IPS-15b (cell line): ENCODE results near the gene TARM1.
A peak's percentile ranks its signal among the peaks of the same experiment; 100 is the strongest.

Source experiments
- H3K27me3 ChIP-seq: one replicate; pipeline ENCODE4 v1.6.1; 2013; ENCODE audit warnings: low read length; ENCODE audit not compliant: control insufficient read depth, insufficient read depth
- H3K36me3 ChIP-seq: one replicate; pipeline ENCODE4 v1.6.1; 2013; ENCODE audit warnings: low read length; ENCODE audit not compliant: control insufficient read depth, insufficient read depth
- H3K4me1 ChIP-seq: one replicate; pipeline ENCODE4 v1.6.1; 2013; ENCODE audit warnings: mild to moderate bottlenecking, low read length; ENCODE audit not compliant: control insufficient read depth, insufficient read depth
- H3K4me3 ChIP-seq: one replicate; pipeline ENCODE4 v1.5.1; 2013; ENCODE audit warnings: low read depth, low read length
- H3K9ac ChIP-seq: one replicate; pipeline ENCODE4 v1.6.1; 2013; ENCODE audit warnings: low read depth, mild to moderate bottlenecking, low read length
- H3K9me3 ChIP-seq: one replicate; pipeline ENCODE4 v1.6.1; 2013; ENCODE audit warnings: mild to moderate bottlenecking, low read length; ENCODE audit not compliant: control insufficient read depth, insufficient read depth

The TARM1 gene

DNA sequence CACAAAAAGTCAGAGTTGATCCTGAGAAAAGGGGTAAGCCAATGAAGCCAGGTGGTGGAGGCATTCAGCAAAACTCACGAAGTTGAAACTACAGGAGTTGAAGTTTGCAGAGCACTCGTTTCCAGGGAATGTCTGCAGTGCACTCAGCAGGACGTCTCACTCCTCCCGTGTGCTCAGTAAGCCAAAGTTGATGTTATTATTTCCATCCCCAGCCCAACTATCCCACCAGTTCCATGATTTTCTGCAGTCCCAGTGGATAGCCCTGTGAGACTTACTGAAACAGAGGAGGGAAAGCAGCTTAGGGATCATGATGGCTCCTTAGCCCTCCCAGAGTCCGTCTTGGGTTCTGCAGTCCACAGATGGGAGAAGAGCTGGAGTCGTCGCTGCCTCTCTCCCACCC is at the start of gene TARM1:
Gene TARM1, minus strand, starts transcription at position 334 of the 400 bp plus-strand sequence. Its CDS starts 25 bp downstream, at position 309.
- Histone ChIP-seq H3K4me3 (no peak within 1 kb of the TSS), H3K4me1 (no peaks in the 10 kb centered on the region), H3K36me3 (no peaks in the 10 kb centered on the region), H3K9me3 (no peaks in the 10 kb centered on the region), H3K27me3 (no peaks in the 10 kb centered on the region), H3K9ac (no peak within 1 kb of the TSS)

DNA sequence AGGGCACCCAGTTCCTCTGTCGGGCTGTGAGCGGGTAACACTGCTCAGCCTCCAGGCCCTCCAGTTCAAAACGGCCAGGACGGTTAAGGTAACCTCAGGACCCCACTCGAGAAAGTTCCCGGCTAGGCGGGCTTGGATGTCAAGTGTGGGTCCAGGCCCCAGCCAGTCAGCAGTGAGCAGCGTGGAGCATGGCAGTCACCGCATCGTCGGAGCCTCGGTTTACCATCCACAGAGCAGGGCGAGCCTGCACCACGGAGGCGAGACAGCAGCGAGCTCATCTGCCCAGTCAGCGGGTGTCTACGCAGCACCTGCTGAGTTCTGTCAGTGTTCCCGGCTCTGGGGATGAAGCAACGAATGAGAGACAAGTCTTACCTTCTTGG is 48.4 kb upstream of the TARM1 start:
- H3K36me3 ChIP-seq, result peaks cover 40% of the 10 kb centered on the region

DNA sequence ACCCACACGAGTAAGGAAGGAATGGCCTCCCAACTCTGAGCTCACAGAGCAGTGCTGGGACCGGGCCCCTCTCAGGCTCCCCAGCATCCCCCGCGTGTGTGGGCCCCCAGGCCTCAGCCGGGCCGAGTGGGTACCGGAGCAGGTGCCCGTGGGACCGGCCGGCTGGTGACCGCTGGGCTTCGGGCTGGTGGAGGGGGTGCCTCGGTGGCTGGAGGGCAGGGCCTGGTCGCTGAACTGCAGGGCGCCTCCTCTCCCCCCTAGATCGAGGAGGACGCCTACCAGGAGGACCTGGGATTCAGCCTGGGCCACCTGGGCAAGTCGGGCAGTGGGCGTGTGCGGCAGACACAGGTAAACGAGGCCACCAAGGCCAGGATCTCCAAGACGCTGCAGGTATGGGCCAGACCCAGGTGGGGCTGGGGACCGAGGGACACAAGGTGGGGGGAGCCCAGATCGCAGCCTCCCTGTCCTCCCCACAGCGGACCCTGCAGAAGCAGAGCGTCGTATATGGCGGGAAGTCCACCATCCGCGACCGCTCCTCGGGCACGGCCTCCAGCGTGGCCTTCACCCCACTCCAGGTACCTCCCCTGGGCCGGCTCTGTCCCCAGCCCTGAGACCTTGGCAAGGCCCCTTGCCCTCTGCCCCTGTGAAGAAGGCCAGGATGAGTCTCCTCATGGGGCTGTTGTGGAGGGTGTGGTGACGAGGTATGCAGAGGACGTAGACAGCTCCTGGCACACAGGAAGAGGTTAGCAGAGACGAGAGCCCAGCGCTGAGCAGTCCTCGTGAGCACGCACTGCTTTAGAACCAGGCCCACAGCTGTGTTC is 47.8 kb upstream of the TARM1 start:
- Histone ChIP-seq H3K9ac (no peak overlapping the region), H3K27me3 (no peaks in the 10 kb centered on the region), H3K4me3 (no peak overlapping the region), H3K36me3 (peaks cover 46% of the 10 kb centered on the region), H3K4me1 (no peaks in the 10 kb centered on the region), H3K9me3 (no peaks in the 10 kb centered on the region)

More for the DNA sequence above, 48.4 kb upstream of the TARM1 start:
- H3K27me3 ChIP-seq, result no peaks in the 10 kb centered on the region
- no peak overlapping the region for H3K4me3 ChIP-seq
- H3K9me3 ChIP-seq, result no peaks in the 10 kb centered on the region
- H3K4me1 ChIP-seq, result no peaks in the 10 kb centered on the region
- H3K9ac ChIP-seq, result no peak overlapping the region

DNA sequence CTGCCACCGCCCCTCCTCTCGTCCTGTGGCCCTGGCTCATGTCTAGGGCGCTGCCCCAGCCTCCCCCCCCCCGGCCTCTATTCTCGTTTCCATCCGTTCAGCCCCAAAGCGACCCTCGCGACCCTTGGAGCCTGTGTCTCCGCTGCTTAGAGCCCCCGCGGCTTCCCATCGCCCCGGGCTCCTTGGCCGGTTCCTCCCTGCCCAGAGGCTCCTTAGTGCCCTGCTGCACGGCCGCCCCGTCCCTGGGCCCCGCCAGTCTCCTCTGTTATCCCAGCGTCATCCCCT is 47.2 kb upstream of the TARM1 start:
- Histone ChIP-seq H3K4me1 (no peaks in the 10 kb centered on the region), H3K4me3 (no peak overlapping the region), H3K36me3 (peaks cover 52% of the 10 kb centered on the region), H3K9ac (no peak overlapping the region), H3K9me3 (no peaks in the 10 kb centered on the region), H3K27me3 (no peaks in the 10 kb centered on the region)

DNA sequence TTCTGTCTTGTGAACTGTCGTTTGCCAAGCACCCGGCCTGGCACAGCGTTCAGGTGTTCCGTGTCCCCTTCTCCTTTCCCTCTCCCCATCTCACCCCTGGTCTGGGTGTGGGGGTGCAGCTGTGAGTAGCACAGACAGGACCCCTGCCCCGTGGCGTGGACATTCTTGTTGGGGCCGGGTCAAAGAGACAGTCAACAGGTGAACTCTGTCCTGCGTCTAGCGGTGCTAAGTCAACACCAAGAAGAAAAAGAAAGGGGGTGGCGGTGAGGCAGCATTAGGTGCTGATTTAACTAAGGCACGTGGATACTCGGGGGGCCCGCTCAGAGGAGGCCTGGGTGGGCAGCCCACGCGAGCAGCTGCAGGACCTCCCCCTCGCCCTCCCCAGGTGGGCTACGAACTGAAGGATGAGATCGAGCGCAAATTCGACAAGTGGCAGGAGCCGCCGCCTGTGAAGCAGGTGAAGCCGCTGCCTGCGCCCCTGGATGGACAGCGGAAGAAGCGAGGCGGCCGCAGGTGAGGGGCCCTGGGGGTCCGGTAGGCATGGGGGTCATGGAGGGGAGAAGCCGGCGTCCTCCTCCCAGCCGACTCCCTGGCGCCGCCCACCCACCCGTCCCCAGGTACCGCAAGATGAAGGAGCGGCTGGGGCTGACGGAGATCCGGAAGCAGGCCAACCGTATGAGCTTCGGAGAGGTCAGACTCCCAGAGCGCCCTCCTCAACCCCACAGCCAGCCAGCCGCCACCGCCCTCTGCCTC is 46.7 kb upstream of the TARM1 start:
- no peak overlapping the region for H3K9ac ChIP-seq
- no peak overlapping the region for H3K4me3 ChIP-seq
- H3K4me1 ChIP-seq, result no peaks in the 10 kb centered on the region
- H3K27me3 ChIP-seq, result no peaks in the 10 kb centered on the region
- H3K36me3 ChIP-seq, result peaks cover 57% of the 10 kb centered on the region
- H3K9me3 ChIP-seq, result no peaks in the 10 kb centered on the region

DNA sequence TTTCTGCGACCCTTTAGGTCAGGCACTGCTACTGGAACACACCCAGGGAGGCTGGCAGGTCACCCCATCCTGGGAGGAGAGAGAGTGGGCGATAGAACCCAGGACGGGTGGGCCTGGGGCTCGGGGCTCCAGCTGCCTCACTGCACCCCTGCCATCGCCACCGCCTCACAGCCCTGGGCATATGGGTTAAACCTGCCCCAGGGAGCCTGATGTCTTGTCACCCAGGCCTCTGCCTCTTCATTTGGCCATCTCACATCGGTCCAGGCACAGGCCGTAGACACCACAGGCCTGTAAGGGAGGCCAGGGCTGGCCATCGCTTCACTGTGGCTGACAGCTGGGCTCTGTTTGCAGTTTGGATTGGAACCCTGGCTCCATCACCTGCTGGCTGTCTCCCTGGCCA is 44.5 kb upstream of the TARM1 start:
- Histone ChIP-seq H3K27me3 (no peaks in the 10 kb centered on the region), H3K4me3 (no peak overlapping the region), H3K9ac (no peak overlapping the region), H3K9me3 (no peaks in the 10 kb centered on the region), H3K4me1 (no peaks in the 10 kb centered on the region), H3K36me3 (peaks cover 64% of the 10 kb centered on the region)

DNA sequence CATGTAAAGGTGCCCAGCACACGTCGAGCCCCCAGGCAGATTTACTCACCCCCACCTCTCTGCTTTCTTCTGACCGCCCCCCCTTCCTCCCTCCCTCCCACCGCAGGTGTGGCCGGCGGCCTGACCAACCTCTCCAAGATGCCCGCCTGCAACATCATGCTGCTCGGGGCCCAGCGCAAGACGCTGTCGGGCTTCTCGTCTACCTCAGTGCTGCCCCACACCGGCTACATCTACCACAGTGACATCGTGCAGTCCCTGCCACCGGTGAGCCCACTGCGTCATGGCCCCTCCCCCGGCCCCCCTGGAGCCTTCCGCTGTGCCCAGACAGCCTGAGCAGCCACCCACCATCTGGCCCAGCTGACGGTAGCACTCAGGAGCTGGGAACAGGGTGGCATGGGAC is 43.2 kb upstream of the TARM1 start:
- H3K4me1 ChIP-seq, result no peaks in the 10 kb centered on the region
- H3K9me3 ChIP-seq, result no peaks in the 10 kb centered on the region
- no peak overlapping the region for H3K4me3 ChIP-seq
- no peaks in the 10 kb centered on the region for H3K27me3 ChIP-seq
- H3K36me3 ChIP-seq, result peaks cover 67% of the 10 kb centered on the region
- no peak overlapping the region for H3K9ac ChIP-seq

DNA sequence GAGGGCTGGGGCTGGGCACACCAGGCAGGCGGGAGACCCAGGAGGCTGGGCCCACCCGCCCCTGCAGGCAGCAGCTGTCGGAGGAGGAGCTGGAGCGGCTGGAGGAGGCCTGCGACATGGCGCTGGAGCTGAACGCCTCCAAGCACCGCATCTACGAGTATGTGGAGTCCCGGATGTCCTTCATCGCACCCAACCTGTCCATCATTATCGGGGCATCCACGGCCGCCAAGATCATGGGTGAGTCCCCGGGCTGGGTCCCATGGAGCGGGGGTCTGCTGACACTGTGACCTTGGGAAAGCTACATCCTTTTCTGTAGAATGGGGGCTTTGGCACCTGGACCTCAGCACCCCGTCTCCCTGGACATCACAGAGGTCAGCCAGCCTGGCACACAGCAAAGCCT is 42.5 kb upstream of the TARM1 start:
- Histone ChIP-seq H3K4me3 (no peak overlapping the region), H3K36me3 (peaks cover 60% of the 10 kb centered on the region), H3K27me3 (no peaks in the 10 kb centered on the region), H3K9ac (no peak overlapping the region), H3K4me1 (no peaks in the 10 kb centered on the region), H3K9me3 (no peaks in the 10 kb centered on the region)

DNA sequence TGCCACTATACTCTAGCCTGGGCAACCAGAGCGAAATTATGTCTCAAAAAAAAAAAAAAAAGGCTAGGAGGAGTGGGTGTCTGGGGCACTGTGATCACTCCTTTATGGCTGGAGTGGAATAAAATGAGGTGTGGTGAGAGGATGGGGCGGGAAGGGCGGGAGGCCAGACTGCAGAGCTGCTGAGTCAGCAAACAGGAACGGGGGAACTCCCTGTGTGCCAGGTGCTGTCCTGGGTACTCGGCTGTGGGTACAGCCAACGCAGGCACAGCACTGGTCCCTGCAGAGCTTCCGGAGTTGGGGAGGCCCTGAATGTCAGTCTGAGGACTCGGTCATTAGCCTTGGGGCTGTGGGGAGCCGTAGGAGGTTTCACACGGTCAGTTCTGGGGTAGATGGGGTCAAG is 40.1 kb upstream of the TARM1 start:
- H3K9me3 ChIP-seq, result no peaks in the 10 kb centered on the region
- H3K4me3 ChIP-seq, result no peak overlapping the region
- no peak overlapping the region for H3K9ac ChIP-seq
- H3K27me3 ChIP-seq, result no peaks in the 10 kb centered on the region
- no peaks in the 10 kb centered on the region for H3K4me1 ChIP-seq
- peaks cover 58% of the 10 kb centered on the region for H3K36me3 ChIP-seq

DNA sequence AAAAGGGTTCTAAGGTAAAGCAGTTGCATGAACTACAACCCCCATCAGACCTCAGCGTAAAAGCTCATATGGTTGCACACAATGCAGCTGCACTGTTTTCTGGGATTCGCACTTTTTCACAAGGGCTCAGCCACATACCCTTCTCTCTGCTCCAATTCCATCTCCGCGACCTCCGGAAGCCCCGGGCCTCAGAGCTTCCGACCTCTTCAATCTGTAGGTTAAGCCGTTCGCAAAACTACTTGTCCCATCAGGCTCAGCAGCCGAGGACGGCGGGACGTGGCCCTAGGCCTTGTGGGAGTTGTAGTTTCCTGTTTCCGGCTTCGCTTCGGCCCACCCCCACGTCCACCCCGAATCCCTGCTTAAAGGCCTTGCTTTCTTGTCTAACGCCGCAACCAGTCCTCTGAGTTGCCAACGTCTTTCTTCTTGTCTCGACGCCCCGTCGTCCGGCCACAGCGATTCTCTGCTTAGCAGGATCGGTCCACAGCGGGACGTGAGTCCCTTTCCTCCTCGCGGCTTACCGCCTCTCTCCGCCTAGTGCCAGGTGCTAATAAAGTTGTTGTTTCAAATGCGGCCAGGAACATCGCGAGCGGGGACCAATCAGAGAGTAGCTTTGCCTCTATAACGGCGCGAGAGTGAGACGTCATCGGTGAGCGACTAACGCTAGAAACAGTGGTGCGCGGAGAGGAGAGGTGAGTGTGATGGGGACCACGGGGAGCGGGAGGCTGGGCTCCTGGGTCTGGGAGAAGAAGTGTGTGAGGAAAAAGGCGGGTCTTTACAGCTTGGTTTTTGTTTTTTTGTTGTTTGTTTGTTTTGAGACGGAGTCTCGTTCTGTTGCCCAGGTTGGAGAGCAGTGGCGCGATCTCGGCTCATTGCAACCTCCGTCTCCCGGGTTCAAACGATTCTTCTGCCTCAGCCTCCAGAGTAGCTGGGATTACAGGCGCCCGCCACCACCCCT is 34.2 kb upstream of the TARM1 start, which contains the start of the genes PRPF31 and TFPT:
Gene PRPF31, plus strand, starts transcription at position 646 of the 955 bp plus-strand sequence. CDS start 2,525 bp downstream, outside the sequence.
Gene TFPT, minus strand, starts transcription at position 549 of the 955 bp plus-strand sequence. Its CDS starts 388 bp downstream, at position 161.
- H3K27me3 ChIP-seq, result no peaks in the 10 kb centered on the region
- H3K4me1 ChIP-seq, result no peaks in the 10 kb centered on the region
- H3K9me3 ChIP-seq, result no peaks in the 10 kb centered on the region
- H3K36me3 ChIP-seq, result peaks cover 25% of the 10 kb centered on the region
- peak within 1 kb of the TSS; percentile 79 for H3K4me3 ChIP-seq
- peak within 1 kb of the TSS; percentile 90 for H3K9ac ChIP-seq

DNA sequence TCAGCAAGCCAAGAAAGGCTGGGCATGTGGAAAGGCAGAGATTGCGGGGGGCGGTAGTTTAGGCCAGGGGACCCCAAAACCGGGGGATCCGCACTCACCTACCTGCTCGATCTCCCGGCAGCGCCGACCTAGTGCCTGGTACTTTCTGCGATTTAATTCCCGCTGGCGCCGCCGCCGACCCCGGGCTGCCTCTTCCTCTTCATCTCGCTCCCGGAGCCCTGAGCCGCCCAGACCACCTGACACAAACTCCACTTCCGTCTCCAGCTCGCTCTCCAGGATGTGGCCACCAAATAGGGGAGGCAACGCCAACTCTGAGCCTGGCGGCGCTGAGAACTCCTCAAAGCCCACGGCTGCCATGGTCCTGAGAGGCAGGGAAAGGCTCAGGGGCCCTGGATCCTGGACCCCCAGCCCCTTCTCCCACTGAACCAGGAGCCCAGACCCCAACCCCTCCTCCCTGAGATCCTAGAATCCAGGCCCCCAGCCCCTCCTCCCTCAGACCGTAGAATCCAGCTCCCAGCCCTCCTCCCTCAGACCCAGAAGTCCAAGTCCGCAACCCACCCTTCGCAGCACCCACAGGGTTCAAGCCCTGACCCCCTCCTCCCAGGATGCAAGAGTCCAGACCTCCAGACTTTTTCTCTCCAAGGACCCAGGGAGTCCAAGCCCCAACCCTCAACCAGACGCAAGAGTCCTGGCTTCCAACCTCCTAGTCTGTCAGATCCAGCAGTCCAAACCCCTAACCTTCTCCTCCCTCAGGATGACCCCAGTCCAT is 33.4 kb upstream of the TARM1 start:
- Histone ChIP-seq H3K4me1 (no peaks in the 10 kb centered on the region), H3K9ac (peak overlapping the region; percentile 90), H3K4me3 (peak overlapping the region; percentile 79), H3K9me3 (no peaks in the 10 kb centered on the region), H3K36me3 (peaks cover 26% of the 10 kb centered on the region), H3K27me3 (no peaks in the 10 kb centered on the region)
